GM11168 (cell line): ENCODE measurements around the gene SUSD6.
"Not testable (repeated sequence)": the region's sequence is repeated elsewhere in the genome, so short reads cannot be mapped to it uniquely, and the experiment has no call there.

Source experiments
- in situ Hi-C: fragments of 300-500 bp; cut with MboI; formaldehyde crosslinking; loops from one replicate; pipeline ENCODE4 v1.12.0; 2022; ENCODE audit warnings: low sequenced_read_pairs; ENCODE audit not compliant: unreplicated experiment

The SUSD6 gene

GRCh38 chr14:69684461-69685217 lies 73.2 kb downstream of the SUSD6 start:
- in situ Hi-C loops: no loop called here

DNA sequence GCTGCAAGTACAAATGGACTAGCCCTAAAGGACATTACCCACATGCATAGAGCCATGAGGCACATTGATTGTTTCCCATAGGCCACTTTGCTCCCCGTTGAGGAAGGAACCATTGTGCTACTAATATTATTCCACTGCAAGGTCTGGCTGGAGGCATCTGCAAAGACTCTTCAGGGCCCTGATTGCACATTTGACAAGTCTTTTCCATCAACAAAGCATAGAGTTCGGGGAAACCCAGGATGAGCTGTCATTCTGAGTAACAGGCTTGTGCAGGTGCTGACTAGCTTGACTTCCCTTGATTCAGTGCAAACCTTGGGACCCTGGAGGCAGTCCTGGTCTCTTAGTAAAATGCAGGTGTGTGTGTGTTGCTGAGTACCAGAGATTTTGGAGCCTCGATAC lies 73.8 kb downstream of the SUSD6 start:
- in situ Hi-C loops: no loop called here

DNA sequence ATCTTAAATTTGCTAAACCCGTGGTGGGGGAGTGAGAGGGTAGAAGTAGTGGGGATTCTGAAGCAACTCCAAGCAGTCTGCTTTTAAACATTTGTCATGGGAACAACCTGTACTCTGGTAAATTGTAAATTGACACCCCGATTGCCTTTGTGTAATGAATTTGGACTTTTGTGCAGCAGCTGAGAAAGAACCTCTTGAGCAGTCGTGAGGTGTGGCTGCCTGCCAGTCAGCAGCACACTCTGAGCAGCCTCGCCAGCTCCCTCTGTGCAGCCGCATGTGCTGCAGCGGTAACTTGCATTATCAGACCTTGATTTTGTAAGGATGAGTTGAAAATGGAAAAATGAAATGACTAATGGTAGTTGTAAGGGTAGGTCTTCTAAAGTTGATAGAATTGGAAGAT lies 74.3 kb downstream of the SUSD6 start:
- in situ Hi-C loops: no loop called here

GRCh38 chr14:69687606-69688298 lies 76.4 kb downstream of the SUSD6 start:
- in situ Hi-C loops: no loop called here

DNA sequence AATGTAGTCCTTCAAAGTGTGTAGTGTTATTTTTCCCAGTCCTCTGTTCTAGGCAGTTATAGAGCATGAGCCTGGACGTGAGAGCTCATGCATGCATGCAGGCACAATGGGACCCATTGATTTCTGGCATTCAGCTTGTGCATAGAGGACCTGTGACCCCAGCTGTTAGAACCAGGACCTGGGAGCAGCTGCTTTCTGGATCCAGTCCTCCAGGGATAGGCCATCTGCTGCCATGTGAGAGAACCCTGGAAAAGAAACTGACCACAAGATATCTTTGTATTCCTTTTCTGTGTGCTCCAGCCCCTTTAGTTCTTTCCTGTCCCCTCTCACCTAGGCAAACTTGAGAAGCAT lies 76.9 kb downstream of the SUSD6 start:
- in situ Hi-C loops: no loop called here

DNA sequence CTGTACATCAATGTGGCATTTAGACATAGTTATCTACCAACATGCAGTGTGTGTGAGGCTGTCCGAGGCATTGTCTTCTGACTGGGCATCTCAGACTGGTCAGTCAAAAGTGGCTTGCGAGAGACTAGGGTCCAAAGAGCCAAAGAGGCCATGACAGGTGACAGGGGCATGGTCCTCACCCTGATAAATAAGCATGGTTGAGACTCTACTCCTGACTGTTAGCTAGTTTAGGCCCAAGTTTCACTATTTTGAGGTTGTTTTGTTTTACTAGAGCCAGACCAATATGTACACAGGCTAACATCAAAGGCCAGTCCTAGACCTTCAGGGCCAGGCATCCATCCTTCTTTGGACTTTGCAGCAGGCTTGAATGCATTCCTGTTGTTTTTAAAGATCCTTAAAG lies 78.6 kb downstream of the SUSD6 start:
- in situ Hi-C loops: no loop called here

DNA sequence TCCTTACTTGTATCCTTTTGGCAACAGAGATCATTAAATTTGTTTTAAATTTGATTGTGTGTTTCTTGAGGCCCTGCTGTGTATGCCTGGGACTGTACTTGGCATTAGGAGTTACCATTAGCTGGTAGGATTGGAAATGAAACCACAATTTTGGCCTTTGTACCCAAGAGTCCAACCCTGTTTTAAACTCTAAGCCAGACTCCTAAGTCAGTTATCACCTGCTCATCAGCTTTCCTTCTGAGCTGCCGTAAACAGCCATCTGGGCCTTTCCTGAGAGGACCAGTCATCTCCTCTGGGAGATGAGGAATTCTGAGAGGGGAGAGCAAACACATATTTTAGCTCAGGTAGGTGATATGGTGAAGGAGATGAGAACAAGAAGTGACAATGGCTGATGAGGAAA lies 81.2 kb downstream of the SUSD6 start:
- in situ Hi-C loops: no loop called here

- in situ Hi-C loops: no loop called here
Observed at GRCh38 chr14:69693145-69693544, 81.7 kb downstream of the SUSD6 start.

DNA sequence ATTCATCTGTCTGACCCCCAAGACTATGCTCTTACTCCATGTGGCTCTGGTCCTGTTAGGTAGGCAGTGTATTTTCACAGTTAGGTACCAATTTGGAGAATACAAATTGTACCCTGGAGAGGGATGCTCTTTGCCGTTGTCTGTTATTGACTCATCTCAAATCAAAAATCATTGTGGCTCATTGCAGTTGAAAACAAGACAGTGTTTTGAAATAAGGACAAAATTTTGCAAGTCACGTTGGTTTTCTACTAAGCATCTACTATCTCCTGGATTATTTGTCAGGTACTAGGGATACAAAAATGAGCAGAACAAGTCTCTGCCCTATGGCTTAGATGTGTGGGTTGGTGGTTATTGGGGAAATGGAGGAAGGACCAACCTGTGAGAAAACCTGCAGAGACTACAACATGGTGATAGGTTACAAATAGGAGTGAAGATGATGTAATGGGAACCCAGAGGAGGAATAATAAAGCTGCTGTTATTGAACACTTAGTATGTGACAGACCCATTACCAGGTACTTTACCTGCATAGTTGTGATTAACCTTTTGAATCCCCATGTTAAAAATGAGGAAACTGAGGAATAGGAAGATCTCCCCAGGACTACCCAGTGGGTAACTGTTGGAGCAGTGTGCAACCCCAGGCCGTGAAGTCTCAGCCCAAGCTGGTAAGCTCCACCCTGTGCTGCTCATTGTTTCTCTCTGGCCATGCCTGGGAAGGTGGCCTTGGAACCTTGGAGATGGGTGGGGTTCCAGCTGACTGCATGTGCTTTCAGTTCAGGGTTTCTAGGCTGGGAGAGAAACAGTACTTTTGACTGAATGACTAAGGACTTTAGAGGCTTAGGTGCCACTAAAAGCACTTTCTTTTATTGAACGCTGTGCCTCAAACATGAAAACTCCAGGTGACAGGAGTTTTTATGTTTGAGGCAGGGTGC lies 82.7 kb downstream of the SUSD6 start:
- in situ Hi-C loops: no loop called here

GRCh38 chr14:69694730-69695281 lies 83.4 kb downstream of the SUSD6 start:
- in situ Hi-C loops: no loop called here

DNA sequence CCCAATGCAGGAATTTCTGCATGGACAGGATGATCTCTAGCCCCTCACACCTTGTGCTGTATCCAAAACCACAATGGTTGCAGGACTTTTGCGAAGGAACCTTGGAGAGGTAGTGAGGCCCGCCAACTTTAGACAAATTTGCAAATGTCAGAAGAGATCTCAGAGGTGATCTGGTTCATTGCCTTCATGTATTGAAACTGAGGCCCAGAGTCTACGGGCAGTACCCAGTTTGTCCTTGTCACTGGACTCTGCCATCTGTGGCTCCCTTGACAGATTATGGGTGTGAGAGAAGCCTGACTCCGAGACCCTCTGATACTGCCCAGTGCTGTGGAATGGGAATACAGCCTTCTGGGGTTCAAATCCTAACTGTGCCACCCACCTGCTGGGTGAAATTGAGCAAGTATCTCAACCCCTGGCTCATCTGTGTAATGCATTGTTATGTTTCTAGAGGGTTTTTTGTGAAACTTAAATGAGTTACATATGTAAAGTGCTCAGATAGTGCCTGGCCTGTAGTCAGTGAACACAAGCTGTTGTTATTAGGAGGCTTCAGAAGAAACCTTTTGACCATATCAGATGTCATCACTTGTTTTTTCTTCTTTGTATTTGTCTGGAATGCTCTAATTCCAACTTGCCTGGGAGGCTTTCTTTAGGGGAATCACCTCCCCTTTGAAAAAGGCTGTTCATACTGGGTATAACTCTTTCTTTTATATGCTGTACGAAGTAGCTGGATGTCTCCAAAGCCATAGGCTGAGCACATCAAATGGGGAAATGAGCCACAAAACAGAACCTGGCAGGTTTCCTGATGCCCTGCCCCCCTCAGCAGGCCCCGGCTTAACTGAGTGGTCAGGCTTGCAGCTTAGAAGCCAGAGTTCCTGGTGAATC lies 84.2 kb downstream of the SUSD6 start:
- in situ Hi-C loops: no loop called here

- in situ Hi-C loops: no loop called here
Observed at GRCh38 chr14:69696204-69696527, 84.8 kb downstream of the SUSD6 start.

DNA sequence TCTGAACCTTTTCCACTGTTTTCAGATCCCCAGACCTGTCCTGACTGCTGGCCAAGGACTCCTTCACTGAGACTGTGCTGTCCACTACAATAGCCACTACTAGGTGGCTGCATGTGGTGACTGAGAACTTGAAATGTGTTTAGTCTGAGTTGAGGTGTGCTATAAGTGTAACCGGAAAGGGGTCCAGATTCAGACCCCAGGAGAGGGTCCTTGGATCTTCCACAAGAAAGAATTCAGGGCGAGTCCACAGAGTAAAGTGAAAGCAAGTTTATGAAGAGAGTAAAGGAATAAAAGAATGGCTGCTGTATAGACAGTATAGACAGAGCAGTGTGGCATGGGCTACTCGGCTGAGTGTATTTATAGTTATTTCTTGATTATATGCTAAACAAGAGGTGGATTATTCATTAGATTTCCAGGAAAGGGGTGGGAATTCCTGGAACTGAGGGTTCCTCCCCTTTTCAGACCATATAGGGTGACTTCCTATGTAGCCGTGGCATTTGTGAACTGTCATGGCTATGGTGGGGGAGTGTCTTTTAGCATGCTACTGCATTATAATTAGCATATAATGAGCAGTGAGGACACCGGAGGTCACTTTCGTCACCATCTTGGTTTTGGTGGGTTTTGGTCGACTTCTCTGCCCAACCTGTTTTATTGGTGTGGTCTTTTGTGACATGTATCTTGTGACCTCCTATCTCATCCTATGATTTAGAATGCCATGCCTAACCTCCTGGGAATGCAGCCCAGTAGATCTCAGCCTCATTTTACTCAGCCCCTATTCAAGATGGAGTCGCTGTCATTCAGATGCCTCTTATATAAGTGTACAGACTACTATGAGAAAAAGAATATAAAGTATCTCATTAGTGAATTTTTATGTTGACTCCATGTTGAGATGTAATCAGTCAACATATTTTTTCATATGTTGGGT lies 85.5 kb downstream of the SUSD6 start:
- in situ Hi-C loops: no loop called here

GRCh38 chr14:69698572-69698971 lies 87.2 kb downstream of the SUSD6 start:
- in situ Hi-C loops: no loop called here

GRCh38 chr14:69699243-69699642 lies 87.8 kb downstream of the SUSD6 start:
- in situ Hi-C loops: not testable (repeated sequence)

DNA sequence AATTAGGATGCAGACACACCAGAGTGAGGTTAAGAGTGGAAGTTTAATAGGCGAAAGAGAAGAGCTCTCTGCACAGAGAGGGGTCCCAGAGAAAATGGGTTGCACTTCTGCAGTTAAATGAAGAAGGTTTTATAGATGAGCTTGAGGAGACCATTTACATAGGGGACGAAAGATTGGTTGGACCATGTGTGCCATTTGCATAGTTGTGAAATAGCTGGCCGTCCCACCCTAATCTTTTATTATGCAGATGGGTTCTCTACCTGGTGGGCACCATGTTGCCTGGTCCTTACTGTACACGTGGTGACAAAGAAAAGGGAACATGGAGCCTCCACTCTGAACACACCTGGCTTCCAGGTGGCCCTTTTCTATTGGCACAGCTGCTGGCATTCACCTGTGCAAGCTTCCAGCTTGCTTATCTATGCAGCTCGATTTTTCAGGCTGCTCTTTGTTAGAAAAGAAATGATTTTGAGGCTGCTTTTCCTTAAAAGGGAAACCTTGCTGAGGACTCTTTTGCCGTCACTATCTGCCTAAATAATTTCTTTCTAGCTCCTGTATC lies 88.4 kb downstream of the SUSD6 start:
- in situ Hi-C loops: no loop called here

DNA sequence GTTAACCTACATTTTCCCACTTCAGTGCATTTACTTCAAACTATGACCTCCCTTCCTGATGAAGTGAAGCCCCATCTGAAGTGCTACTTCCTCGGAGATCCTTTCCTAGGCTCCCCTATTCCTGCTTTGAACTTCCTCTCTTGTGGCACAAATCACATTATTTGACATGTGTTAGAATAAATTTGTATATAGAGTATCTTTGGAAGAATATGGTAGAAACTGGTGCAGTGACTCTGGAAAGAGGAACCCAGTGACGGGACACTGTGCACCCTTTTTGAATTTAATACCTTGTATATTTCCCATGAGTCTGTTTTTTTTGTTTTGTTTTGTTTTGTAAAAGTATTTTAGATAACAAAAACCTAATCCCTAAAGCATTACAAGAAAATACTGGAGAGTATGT lies 89.2 kb downstream of the SUSD6 start:
- in situ Hi-C loops: no loop called here

- in situ Hi-C loops: no loop called here
Observed at GRCh38 chr14:69701291-69701690, 89.9 kb downstream of the SUSD6 start.

DNA sequence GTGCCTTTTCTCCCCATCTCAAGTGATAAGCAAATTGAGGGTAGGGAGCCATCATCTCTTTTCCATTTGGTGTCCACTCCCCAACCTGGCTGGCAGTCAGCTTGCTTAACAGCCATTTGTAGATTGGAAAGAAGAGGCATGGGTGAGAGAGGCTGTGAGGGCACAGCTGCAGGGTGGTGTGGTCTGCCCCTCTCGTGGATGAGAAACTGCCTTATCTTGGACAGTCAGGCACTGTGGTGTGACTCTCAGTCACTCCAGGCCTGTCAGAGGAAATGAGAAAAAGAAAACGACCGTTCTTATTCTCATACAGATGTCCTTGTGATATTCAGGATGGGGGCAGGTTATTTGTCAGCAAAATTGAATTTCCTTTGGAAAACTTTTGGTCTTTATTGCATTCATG lies 90.5 kb downstream of the SUSD6 start:
- in situ Hi-C loops: no loop called here
